Endodermal cell (in vitro differentiated cells): Measurements from ENCODE around the gene PVALEF. TPM values are rescaled to one million over a fixed set of nuclear protein-coding genes. Genes with fewer than 3 reads are reported as not detected.

Source experiments
- DNase-seq: peaks from one replicate; pipeline ENCODE4 v3.0.0-alpha.2; 2017
- H3K27ac ChIP-seq: 2 replicates; pipeline ENCODE4 v1.5.1; 2013; ENCODE audit warnings: mild to moderate bottlenecking, low read depth, low read length, moderate library complexity
- H3K27me3 ChIP-seq: 2 replicates; pipeline ENCODE4 v1.6.1; 2013; ENCODE audit warnings: mild to moderate bottlenecking, low read length, moderate library complexity; ENCODE audit not compliant: insufficient read depth, control insufficient read depth, poor library complexity, severe bottlenecking
- H3K36me3 ChIP-seq: 2 replicates; pipeline ENCODE4 v1.7.0; 2013; ENCODE audit warnings: mild to moderate bottlenecking, low read length, moderate library complexity; ENCODE audit not compliant: control insufficient read depth, insufficient read depth
- H3K4me1 ChIP-seq: one replicate; pipeline ENCODE4 v1.7.0; 2013; ENCODE audit warnings: low read length; ENCODE audit not compliant: control insufficient read depth, insufficient read depth
- H3K4me3 ChIP-seq: 2 replicates; pipeline ENCODE4 v1.5.1; 2013; ENCODE audit warnings: mild to moderate bottlenecking, low read length, moderate library complexity
- H3K9ac ChIP-seq: 2 replicates; pipeline ENCODE4 v1.6.1; 2013; ENCODE audit warnings: mild to moderate bottlenecking, low read length, moderate library complexity; ENCODE audit not compliant: poor library complexity, severe bottlenecking; ENCODE audit errors: extremely low read depth
- H3K9me3 ChIP-seq: 2 replicates; pipeline ENCODE4 v1.6.1; 2013; ENCODE audit warnings: mild to moderate bottlenecking, low read length, moderate library complexity; ENCODE audit not compliant: control insufficient read depth
- H3K27ac Mint-ChIP-seq: 2 replicates; pipeline ENCODE4 v1.8.0; 2020; ENCODE audit warnings: mixed read lengths
- H3K27me3 Mint-ChIP-seq: 2 replicates; pipeline ENCODE4 v1.8.0; 2021; ENCODE audit warnings: mild to moderate bottlenecking, mixed read lengths; ENCODE audit not compliant: insufficient read depth
- H3K36me3 Mint-ChIP-seq: 2 replicates; pipeline ENCODE4 v1.8.0; 2020; ENCODE audit warnings: low read depth, mixed read lengths
- H3K4me1 Mint-ChIP-seq: 2 replicates; pipeline ENCODE4 v1.8.0; 2020; ENCODE audit warnings: mixed read lengths
- H3K4me3 Mint-ChIP-seq: 2 replicates; pipeline ENCODE4 v1.8.0; 2020; ENCODE audit warnings: mild to moderate bottlenecking, moderate library complexity, mixed read lengths
- H3K9me3 Mint-ChIP-seq: 2 replicates; pipeline ENCODE4 v1.8.0; 2020; ENCODE audit warnings: mild to moderate bottlenecking, mixed read lengths
- CTCF ChIP-seq: fragments of 200-600 bp; sonication (generic); conservative IDR thresholded peaks from 2 replicates; pipeline ENCODE4 v1.5.0; 2021; ENCODE audit warnings: antibody characterized with exemption, mild to moderate bottlenecking
- WGBS, 2 experiments: methylation state at CpG; one replicate each; pipeline versions ENCODE4 v1.1.5 to v1.1.7; 2013; ENCODE audit warnings: missing lambda C conversion rate in 2 of 2, mixed read lengths in 1 of 2; ENCODE audit not compliant: insufficient coverage in 1 of 2, insufficient read length in 1 of 2; 5-methylcytosine and 5-hydroxymethylcytosine counted together
- total RNA-seq, 2 donors: library from RNA; stranded (reverse); fragmentation: NEBNext Ultra II Directional in 1 of 2; extraction: Animal tissue kit (Norgen Biotek cat#: 25700) in 1 of 2; gene quantifications; 2 replicates in 1 of 2; 3 replicates in 1 of 2; pipeline ENCODE4 v1.2.1, GENCODE V29; 2021

The PVALEF gene
- total RNA-seq, 2 donors from 2014 or later: not detected

GRCh38 chr17:81126281-81127132, 38.8 kb upstream of the PVALEF start:
- Histone ChIP-seq H3K36me3 (no peaks in the 10 kb centered on the region), H3K27me3 (no peaks in the 10 kb centered on the region), H3K27ac (no peak overlapping the region), H3K4me3 (no peak overlapping the region), H3K4me1 (no peaks in the 10 kb centered on the region), H3K9me3 (no peaks in the 10 kb centered on the region), H3K9ac (no peak overlapping the region)
- H3K4me3 Mint-ChIP-seq: no peak overlapping the region
- no peak overlapping the region for H3K27ac Mint-ChIP-seq
- no peaks in the 10 kb centered on the region for H3K9me3 Mint-ChIP-seq
- DNase-seq: no peak
- 89 to 100% methylated on average over 9 to 29 of the region's 34 CpGs for WGBS, 2 experiments
- no peaks in the 10 kb centered on the region for H3K36me3 Mint-ChIP-seq
- no peak for TF ChIP-seq CTCF
- no peaks in the 10 kb centered on the region for H3K4me1 Mint-ChIP-seq
- H3K27me3 Mint-ChIP-seq: no peaks in the 10 kb centered on the region

GRCh38 chr17:81127133-81127455, 38.2 kb upstream of the PVALEF start:
- Histone ChIP-seq H3K4me1 (no peaks in the 10 kb centered on the region), H3K27me3 (no peaks in the 10 kb centered on the region), H3K4me3 (no peak overlapping the region), H3K9me3 (no peaks in the 10 kb centered on the region), H3K9ac (no peak overlapping the region), H3K27ac (no peak overlapping the region), H3K36me3 (no peaks in the 10 kb centered on the region)
- DNase-seq: no peak
- H3K36me3 Mint-ChIP-seq: no peaks in the 10 kb centered on the region
- H3K9me3 Mint-ChIP-seq: no peaks in the 10 kb centered on the region
- no peaks in the 10 kb centered on the region for H3K4me1 Mint-ChIP-seq
- H3K27me3 Mint-ChIP-seq: no peaks in the 10 kb centered on the region
- H3K27ac Mint-ChIP-seq: no peak overlapping the region
- no peak overlapping the region for H3K4me3 Mint-ChIP-seq
- 77% methylated on average over 4 of the region's 5 CpGs; no CpG with 5 or more reads in 1 of the 2 experiments for WGBS, 2 experiments
- no peak for TF ChIP-seq CTCF

- H3K4me3 ChIP-seq: no peak overlapping the region
- no peaks in the 10 kb centered on the region for H3K27me3 Mint-ChIP-seq
- no peaks in the 10 kb centered on the region for H3K9me3 ChIP-seq
- no peaks in the 10 kb centered on the region for H3K4me1 Mint-ChIP-seq
- H3K9me3 Mint-ChIP-seq: no peaks in the 10 kb centered on the region
- no peak overlapping the region for H3K9ac ChIP-seq
- no peak overlapping the region for H3K27ac Mint-ChIP-seq
- no peaks in the 10 kb centered on the region for H3K4me1 ChIP-seq
- no peaks in the 10 kb centered on the region for H3K36me3 ChIP-seq
- TF ChIP-seq CTCF: no peak
- WGBS, 2 experiments: 86 to 90% methylated on average over 15 to 25 of the region's 25 CpGs
- no peaks in the 10 kb centered on the region for H3K27me3 ChIP-seq
- no peak overlapping the region for H3K4me3 Mint-ChIP-seq
- no peak overlapping the region for H3K27ac ChIP-seq
- no peak for DNase-seq
- H3K36me3 Mint-ChIP-seq: no peaks in the 10 kb centered on the region
Measured at GRCh38 chr17:81127526-81128177, 37.7 kb upstream of the PVALEF start.
